Mononuclear cell (primary cell): ENCODE results near the gene DTNBP1. TPM values are rescaled to one million over a fixed set of nuclear protein-coding genes. Genes with fewer than 3 reads are reported as not detected.

ENCODE experiments used
- H3K27me3 ChIP-seq: 2 replicates; pipeline ENCODE4 v1.6.0; 2011; ENCODE audit warnings: low read length, control low read depth; ENCODE audit not compliant: insufficient read depth
- H3K4me1 ChIP-seq: 2 replicates; pipeline ENCODE4 v1.5.1; 2011; ENCODE audit warnings: mild to moderate bottlenecking, low read length, control low read depth; ENCODE audit not compliant: insufficient read depth
- H3K4me3 ChIP-seq: 2 replicates; pipeline ENCODE4 v1.5.1; 2011; ENCODE audit warnings: mild to moderate bottlenecking, low read length, moderate library complexity
- H3K9me3 ChIP-seq: 2 replicates; pipeline ENCODE4 v1.5.1; 2011; ENCODE audit warnings: low read depth, mild to moderate bottlenecking, control low read depth, low read length
- total RNA-seq: library from RNA; depleted of rRNA; stranded (reverse); fragments of >200 nt; gene quantifications from one replicate; pipeline ENCODE4 v1.2.3, GENCODE V29; 2012

Gene DTNBP1
- total RNA-seq, 1 donor: 7.7 TPM

- peaks cover 3% of the 10 kb centered on the region for H3K4me1 ChIP-seq
- H3K9me3 ChIP-seq: no peaks in the 10 kb centered on the region
- H3K27me3 ChIP-seq: no peaks in the 10 kb centered on the region
- H3K4me3 ChIP-seq: no peak overlapping the region
Observed at GRCh38 chr6:15574486-15574885, 88.3 kb downstream of the DTNBP1 start.

GRCh38 chr6:15574023-15574422, 88.8 kb downstream of the DTNBP1 start:
- no peak overlapping the region for H3K4me3 ChIP-seq
- H3K27me3 ChIP-seq: no peaks in the 10 kb centered on the region
- H3K4me1 ChIP-seq: peaks cover 3% of the 10 kb centered on the region
- H3K9me3 ChIP-seq: no peaks in the 10 kb centered on the region

- Histone ChIP-seq H3K4me3 (no peak overlapping the region), H3K4me1 (peaks cover 3% of the 10 kb centered on the region), H3K9me3 (no peaks in the 10 kb centered on the region), H3K27me3 (no peaks in the 10 kb centered on the region)
Observed at GRCh38 chr6:15573384-15573783, 89.4 kb downstream of the DTNBP1 start.

GRCh38 chr6:15572296-15573016, 90.4 kb downstream of the DTNBP1 start:
- Histone ChIP-seq H3K9me3 (no peaks in the 10 kb centered on the region), H3K27me3 (no peaks in the 10 kb centered on the region)

GRCh38 chr6:15570171-15570570, 92.7 kb downstream of the DTNBP1 start:
- no peaks in the 10 kb centered on the region for H3K27me3 ChIP-seq
- H3K4me3 ChIP-seq: no peak overlapping the region
- no peaks in the 10 kb centered on the region for H3K9me3 ChIP-seq
- H3K4me1 ChIP-seq: no peaks in the 10 kb centered on the region

More at GRCh38 chr6:15572296-15573016, 90.4 kb downstream of the DTNBP1 start:
- Histone ChIP-seq H3K4me1 (peaks cover 3% of the 10 kb centered on the region), H3K4me3 (no peak overlapping the region)

GRCh38 chr6:15569035-15569995, 93.5 kb downstream of the DTNBP1 start:
- Histone ChIP-seq H3K27me3 (no peaks in the 10 kb centered on the region), H3K4me3 (no peak overlapping the region), H3K9me3 (no peaks in the 10 kb centered on the region), H3K4me1 (no peaks in the 10 kb centered on the region)

GRCh38 chr6:15562977-15563376, 99.9 kb downstream of the DTNBP1 start:
- Histone ChIP-seq H3K9me3 (no peaks in the 10 kb centered on the region), H3K4me3 (no peak overlapping the region), H3K27me3 (no peaks in the 10 kb centered on the region), H3K4me1 (no peaks in the 10 kb centered on the region)

- Histone ChIP-seq H3K4me3 (no peak overlapping the region), H3K27me3 (no peaks in the 10 kb centered on the region), H3K9me3 (no peaks in the 10 kb centered on the region), H3K4me1 (no peaks in the 10 kb centered on the region)
Observed at GRCh38 chr6:15561447-15562199, 101.2 kb downstream of the DTNBP1 start.

GRCh38 chr6:15560713-15561112, 102.1 kb downstream of the DTNBP1 start:
- Histone ChIP-seq H3K4me1 (no peaks in the 10 kb centered on the region), H3K4me3 (no peak overlapping the region), H3K27me3 (no peaks in the 10 kb centered on the region), H3K9me3 (no peaks in the 10 kb centered on the region)

- Histone ChIP-seq H3K4me3 (no peak overlapping the region), H3K4me1 (no peaks in the 10 kb centered on the region), H3K27me3 (no peaks in the 10 kb centered on the region), H3K9me3 (no peaks in the 10 kb centered on the region)
Observed at GRCh38 chr6:15557174-15557573, 105.7 kb downstream of the DTNBP1 start.

GRCh38 chr6:15556711-15557110, 106.1 kb downstream of the DTNBP1 start:
- Histone ChIP-seq H3K4me3 (no peak overlapping the region), H3K27me3 (no peaks in the 10 kb centered on the region), H3K9me3 (no peaks in the 10 kb centered on the region), H3K4me1 (peaks cover 2% of the 10 kb centered on the region)

- Histone ChIP-seq H3K4me3 (no peak overlapping the region), H3K4me1 (peaks cover 14% of the 10 kb centered on the region), H3K27me3 (no peaks in the 10 kb centered on the region), H3K9me3 (no peaks in the 10 kb centered on the region)
Observed at GRCh38 chr6:15555101-15556038, 107.5 kb downstream of the DTNBP1 start.

- no peak overlapping the region for H3K4me3 ChIP-seq
- H3K4me1 ChIP-seq: peaks cover 16% of the 10 kb centered on the region
- H3K9me3 ChIP-seq: no peaks in the 10 kb centered on the region
- no peaks in the 10 kb centered on the region for H3K27me3 ChIP-seq
Observed at GRCh38 chr6:15554728-15555100, 108.1 kb downstream of the DTNBP1 start.

GRCh38 chr6:15553736-15554294, 109.0 kb downstream of the DTNBP1 start:
- H3K4me3 ChIP-seq: no peak overlapping the region
- no peaks in the 10 kb centered on the region for H3K9me3 ChIP-seq
- peaks cover 19% of the 10 kb centered on the region for H3K4me1 ChIP-seq
- H3K27me3 ChIP-seq: no peaks in the 10 kb centered on the region
